ENCODE results near the gene PXDN. TPM values are rescaled to one million over a fixed set of nuclear protein-coding genes. Genes with fewer than 3 reads are reported as not detected.

Gene PXDN
- total and polyA plus RNA-seq, 2 of the 4 experiments (the other 2 are of a cell fraction), result 153 to 332 TPM

- TF ChIP-seq ELK1 (IDR thresholded peaks at IDR 0.05; ENCODE audit: borderline replicate concordance, low read depth, low read length), result no peak
These were observed 14.7 kb upstream of the PXDN start (continued) for GRCh38 chr2:1758774-1759610.

- in situ Hi-C loops (cut with MboI; ENCODE audit: low sequenced_read_pairs), result loop anchor here (25.0 kb wide), 1 partner anchor 171 kb away; no protein-coding TSS in a partner anchor
- WGBS, 2 experiments (ENCODE audit: extremely low coverage in 2 of 2, insufficient read length in 1 of 2), result 80% methylated on average over 2 of the region's 5 CpGs; no CpG with 5 or more reads in 1 of the 2 experiments
- no peak overlapping the region for H4K91ac ChIP-seq (ENCODE audit: insufficient read depth, low read depth, low read length)
- no peak overlapping the region for H4K5ac ChIP-seq (ENCODE audit: low read depth, low read length)
- CTCF ChIA-PET, result interaction anchor here (1.4 kb wide), 1 partner anchor 12 kb away, joined by 8 read pairs; no protein-coding TSS in a partner anchor
- TF ChIP-seq NFE2L2 (IDR thresholded peaks at IDR 0.05; ENCODE audit: low read depth, low read length), result no peak
- TF ChIP-seq BHLHE40 (IDR thresholded peaks at IDR 0.05; ENCODE audit: low read depth, low read length), result no peak
- no peak for TF ChIP-seq MXI1 (IDR thresholded peaks at IDR 0.05; ENCODE audit: borderline replicate concordance, low read depth, low read length)
- TF ChIP-seq SMC3 (IDR thresholded peaks at IDR 0.05; ENCODE audit: low read depth, low read length), result no peak
- no peak for TF ChIP-seq RCOR1 (IDR thresholded peaks at IDR 0.05; ENCODE audit: insufficient replicate concordance, low read length)
- TF ChIP-seq CTCF (conservative IDR thresholded peaks at IDR 0.05; ENCODE audit: low read depth, low read length), result no peak
- no peak for TF ChIP-seq USF2 (IDR thresholded peaks at IDR 0.05; ENCODE audit: low read depth, low read length)
- H3K18ac ChIP-seq (ENCODE audit: low read depth, low read length), result no peak overlapping the region
- dilution Hi-C loops (cut with HindIII; ENCODE audit: low sequenced_read_pairs, unreplicated experiment), result no loop called here
- peak overlapping the region; percentile 40; the same call in 1 of the 2 replicates for H2BK20ac ChIP-seq (ENCODE audit: low read depth, low read length)
- peak overlapping the region; percentile 14; the same call in 1 of the 2 replicates for H2BK120ac ChIP-seq (ENCODE audit: low read depth, low read length)
- H3K14ac ChIP-seq (replicated peaks; ENCODE audit: low read depth, low read length), result 0 out of 2 replicates have a peak overlapping the region, but pooled peaks have one; percentile 1
- H2AK5ac ChIP-seq (ENCODE audit: low read depth, low read length), result no peak overlapping the region
- intact Hi-C loops (cut with micrococcal nuclease), result no loop called here
- peak overlapping the region; percentile 65 for H3K4ac ChIP-seq (ENCODE audit: low read depth, low read length)
- H2AK9ac ChIP-seq (replicated peaks; ENCODE audit: low read depth, low read length, poor library complexity), result no peak overlapping the region
- no peak overlapping the region for H4K8ac ChIP-seq (ENCODE audit: low read depth in 2 of 2, low read length in 2 of 2)
- no peak overlapping the region; the same call in 1 of the 2 replicates for H3K4me2 ChIP-seq (ENCODE audit: low read depth, low read length)
- peaks cover 0 to 12% of the 10 kb centered on the region in 2 experiments; a peak in 2 of 4 replicates for H3K79me1 ChIP-seq (ENCODE audit: low read depth in 1 of 2, low read length in 2 of 2)
- DNase-seq (peak; percentile 28), ATAC-seq (ENCODE audit: low read depth) (0 out of 2 replicates have a peak, but pooled peaks have one; percentile 3)
- H3K9me1 ChIP-seq (ENCODE audit: insufficient read depth, low read length), result peaks cover 17% of the 10 kb centered on the region
- H3K9ac ChIP-seq (ENCODE audit: low read depth, low read length), result no peak overlapping the region
- 0 out of 2 replicates have a peak overlapping the region, but pooled peaks have one; percentile 7 for H3K23ac ChIP-seq (ENCODE audit: low read depth, low read length)
- H4K20me1 ChIP-seq (ENCODE audit: insufficient read depth, low read length), result peaks cover 5% of the 10 kb centered on the region
- peaks cover 23% of the 10 kb centered on the region for H3K4me1 ChIP-seq (ENCODE audit: control insufficient read depth, insufficient read depth, low read length)
- no peak overlapping the region for H2AFZ ChIP-seq (replicated peaks; ENCODE audit: low read length, poor library complexity)
- H2BK5ac ChIP-seq (ENCODE audit: low read depth, low read length, poor library complexity, severe bottlenecking), result no peak overlapping the region
- H3K27me3 ChIP-seq (ENCODE audit: control insufficient read depth, insufficient read depth, low read length), result no peaks in the 10 kb centered on the region
- peaks cover 2% of the 10 kb centered on the region; the same call in 1 of the 2 replicates for H3K9me3 ChIP-seq (ENCODE audit: control insufficient read depth, insufficient read depth, low read length)
- peak overlapping the region; percentile 16; the same call in 1 of the 3 replicates for H2BK15ac ChIP-seq (ENCODE audit: low read depth, low read length)
- no TSS peak for BruUV-seq (replicated peaks)
- POLR2A ChIA-PET (ENCODE audit: unreplicated experiment), result no interaction called here
- no peaks in the 10 kb centered on the region for H3K36me3 ChIP-seq (ENCODE audit: control insufficient read depth, insufficient read depth, low read length)
- no peak overlapping the region for H3K56ac ChIP-seq (ENCODE audit: extremely low read depth, insufficient read depth, low read length)
- no peak overlapping the region for H3K27ac ChIP-seq (ENCODE audit: insufficient read depth, low read length)
- H3K4me3 ChIP-seq (ENCODE audit: insufficient read depth, low read depth, low read length), result no peak overlapping the region
These were observed 13.9 kb upstream of the PXDN start for GRCh38 chr2:1758171-1758570.
